T-cell (primary cell): ENCODE results near the gene PCDH9. TPM values are rescaled to one million over a fixed set of nuclear protein-coding genes. Genes with fewer than 3 reads are reported as not detected.

ENCODE experiments used
- ATAC-seq, 4 experiments: fragments of 200-7000 bp in 3 of 4; fragments of 150-1000 bp in 1 of 4; cut with Tn5 transposase; replicated peaks in 1 of 4; 1 replicate in 3 of 4; 2 replicates in 1 of 4; pipeline ENCODE4 v1.10.0; 2021; ENCODE audit warnings: moderate library complexity in 3 of 4, mild to moderate bottlenecking in 2 of 4, moderate number of reproducible peaks in 1 of 4
- CTCF ChIA-PET, 2 donors: fragments of 300-600 bp; sonication (Branson Sonifier 250); formaldehyde crosslinking; loops; one replicate each; lab custom pipeline; 2022; ENCODE audit warnings: antibody characterized with exemption in 2 of 2; lab: Charles Lee
- POLR2A ChIA-PET, 2 donors: fragments of 300-600 bp; sonication (Branson Sonifier 250); formaldehyde crosslinking; loops; one replicate each; lab custom pipeline; 2022; ENCODE audit warnings: antibody characterized with exemption in 2 of 2; lab: Charles Lee
- DNase-seq, 35 experiments: peaks; one replicate each; pipeline versions ENCODE4 v3.0.0 to v3.0.0-alpha.2; 2013 to 2023
- H3K27ac ChIP-seq: one replicate; pipeline ENCODE4 v1.5.1; 2013; ENCODE audit warnings: low read length
- H3K27me3 ChIP-seq, 2 experiments: replicated peaks in 1 of 2; 1 replicate in 1 of 2; 2 replicates in 1 of 2; pipeline versions ENCODE4 v1.6.1 to v1.7.0; 2013; ENCODE audit warnings: low read length in 1 of 2, mixed read lengths in 1 of 2; ENCODE audit not compliant: control insufficient read depth in 2 of 2, insufficient read depth in 2 of 2; ENCODE audit errors: extremely low read depth in 1 of 2
- H3K36me3 ChIP-seq, 2 donors: 1 replicate in 1 of 2; 2 replicates in 1 of 2; pipeline versions ENCODE4 v1.6.1 to v1.7.0; 2013; ENCODE audit warnings: low read length in 1 of 2; ENCODE audit not compliant: control insufficient read depth in 2 of 2, insufficient read depth in 1 of 2; ENCODE audit errors: extremely low read depth in 1 of 2
- H3K4me1 ChIP-seq, 2 experiments: 1 replicate in 1 of 2; 2 replicates in 1 of 2; pipeline versions ENCODE4 v1.6.1 to v1.7.0; 2013; ENCODE audit warnings: low read length in 2 of 2, mixed read lengths in 1 of 2; ENCODE audit not compliant: insufficient read depth in 2 of 2, control insufficient read depth in 1 of 2; ENCODE audit errors: extremely low read depth in 1 of 2
- H3K4me3 ChIP-seq, 2 donors: 1 replicate in 1 of 2; 2 replicates in 1 of 2; pipeline versions ENCODE4 v1.5.1 to v1.7.0; 2013; ENCODE audit warnings: mild to moderate bottlenecking in 2 of 2, low read length in 1 of 2, moderate library complexity in 1 of 2; ENCODE audit not compliant: control insufficient read depth in 1 of 2; ENCODE audit errors: extremely low read depth in 1 of 2
- H3K9me3 ChIP-seq: 2 replicates; pipeline ENCODE4 v1.7.0; 2013
- H3K27ac Mint-ChIP-seq, 2 donors: one replicate each; pipeline ENCODE4 v1.8.0; 2020 to 2021; ENCODE audit warnings: mild to moderate bottlenecking in 2 of 2, mixed read lengths in 2 of 2
- H3K27me3 Mint-ChIP-seq, 2 donors: one replicate each; pipeline ENCODE4 v1.8.0; 2021 to 2022; ENCODE audit warnings: mixed read lengths in 2 of 2
- H3K36me3 Mint-ChIP-seq: one replicate; pipeline ENCODE4 v1.8.0; 2021; ENCODE audit warnings: mixed read lengths
- H3K4me1 Mint-ChIP-seq, 3 donors: one replicate each; pipeline ENCODE4 v1.8.0; 2020 to 2022; ENCODE audit warnings: mixed read lengths in 3 of 3, mild to moderate bottlenecking in 1 of 3
- H3K4me3 Mint-ChIP-seq, 3 donors: one replicate each; pipeline ENCODE4 v1.8.0; 2020 to 2022; ENCODE audit warnings: mild to moderate bottlenecking in 3 of 3, mixed read lengths in 3 of 3, moderate library complexity in 3 of 3
- H3K9me3 Mint-ChIP-seq, 3 donors: one replicate each; pipeline ENCODE4 v1.8.0; 2020 to 2022; ENCODE audit warnings: mixed read lengths in 3 of 3
- WGBS: methylation state at CpG from one replicate; pipeline ENCODE4 v1.1.5; 2013; ENCODE audit warnings: missing lambda C conversion rate; ENCODE audit not compliant: insufficient coverage; 5-methylcytosine and 5-hydroxymethylcytosine counted together
- total RNA-seq, 35 experiments: library from RNA in 6 of 35; stranded (reverse) in 6 of 35; fragments of 120-200 nt in 1 of 35; gene quantifications; one replicate each; pipeline versions ENCODE4 v1.2.1 to v1.2.4 and lab custom pipeline; 2013 to 2026

Gene PCDH9
- total RNA-seq, 5 donors from 2014 or later (not counting 1 experiment from before 2014, with no cell fraction given): 0.38 to 1.3 (median 0.53) TPM

DNA sequence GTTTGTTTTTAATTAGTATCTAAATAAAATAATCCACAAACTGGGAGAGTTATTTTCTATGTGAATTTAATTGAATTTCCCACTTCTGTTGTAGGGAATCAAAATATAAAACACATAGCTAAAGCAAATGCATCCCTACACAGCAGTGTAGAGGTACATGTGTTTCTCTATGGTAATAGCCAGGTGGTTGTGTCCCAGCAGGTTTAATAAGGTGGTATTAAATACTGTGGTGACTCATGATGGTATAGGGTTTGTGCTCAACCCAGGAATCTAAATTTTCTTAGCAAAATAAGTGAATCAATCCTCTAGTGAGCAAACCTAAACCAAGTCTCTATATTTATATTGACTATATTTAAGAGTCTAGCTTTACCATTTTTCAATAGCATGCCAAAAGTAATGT, 30.0 kb downstream of the PCDH9 start:
- DNase-seq: no peak
- Histone ChIP-seq H3K4me3 (no peak overlapping the region), H3K4me1 (no peaks in the 10 kb centered on the region), H3K27me3 (no peaks in the 10 kb centered on the region), H3K36me3 (no peaks in the 10 kb centered on the region), H3K27ac (no peak overlapping the region), H3K9me3 (no peaks in the 10 kb centered on the region)
- ATAC-seq: no peak
- H3K4me3 Mint-ChIP-seq: no peak overlapping the region
- ChIA-PET CTCF (no interaction called here), POLR2A (no interaction called here)
- H3K36me3 Mint-ChIP-seq: no peaks in the 10 kb centered on the region
- no peaks in the 10 kb centered on the region for H3K27me3 Mint-ChIP-seq
- no peaks in the 10 kb centered on the region for H3K4me1 Mint-ChIP-seq
- no peaks in the 10 kb centered on the region for H3K9me3 Mint-ChIP-seq
- H3K27ac Mint-ChIP-seq: no peak overlapping the region

- Histone ChIP-seq H3K36me3 (no peaks in the 10 kb centered on the region), H3K27ac (no peak overlapping the region), H3K9me3 (no peaks in the 10 kb centered on the region), H3K4me1 (no peaks in the 10 kb centered on the region), H3K27me3 (no peaks in the 10 kb centered on the region), H3K4me3 (no peak overlapping the region)
- ATAC-seq (no peak), DNase-seq (no peak)
- ChIA-PET CTCF (no interaction called here), POLR2A (no interaction called here)
- Mint-ChIP-seq H3K4me1 (no peaks in the 10 kb centered on the region), H3K36me3 (no peaks in the 10 kb centered on the region), H3K27me3 (no peaks in the 10 kb centered on the region), H3K9me3 (no peaks in the 10 kb centered on the region), H3K4me3 (no peak overlapping the region), H3K27ac (no peak overlapping the region)
- WGBS: no CpG with 5 or more reads among the region's 1 CpG
Measured at GRCh38 chr13:67197704-67198103, 32.4 kb downstream of the PCDH9 start.

DNA sequence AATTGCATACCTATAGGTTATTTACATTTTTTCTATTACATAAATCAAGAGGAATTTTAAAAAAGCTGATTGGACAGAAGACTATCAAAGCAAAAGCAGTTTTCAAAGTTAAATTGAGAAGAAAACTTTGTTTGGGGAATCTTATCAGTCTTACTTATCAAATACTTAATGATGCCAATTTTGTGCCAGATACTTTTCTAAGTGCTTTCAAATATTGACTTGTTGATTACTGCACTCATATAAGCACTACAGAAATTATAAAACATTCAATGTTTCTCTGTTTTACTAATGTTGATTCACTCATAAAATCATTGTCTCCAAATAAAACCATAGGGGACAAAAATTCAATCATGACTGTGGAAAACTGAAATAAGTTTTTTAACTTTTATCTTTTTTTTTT, 36.2 kb downstream of the PCDH9 start:
- H3K4me3 ChIP-seq: no peak overlapping the region
- no peak overlapping the region for H3K27ac ChIP-seq
- Mint-ChIP-seq H3K27ac (no peak overlapping the region), H3K4me1 (no peaks in the 10 kb centered on the region), H3K4me3 (no peak overlapping the region), H3K36me3 (no peaks in the 10 kb centered on the region), H3K9me3 (no peaks in the 10 kb centered on the region), H3K27me3 (no peaks in the 10 kb centered on the region)
- no peaks in the 10 kb centered on the region for H3K9me3 ChIP-seq
- no peaks in the 10 kb centered on the region for H3K27me3 ChIP-seq
- no peak for ATAC-seq
- POLR2A ChIA-PET: no interaction called here
- H3K4me1 ChIP-seq: no peaks in the 10 kb centered on the region
- no peaks in the 10 kb centered on the region for H3K36me3 ChIP-seq
- CTCF ChIA-PET: interaction anchor here in 1 of 2 donors (0.6 kb wide), 1 partner anchor 9 kb away, joined by 6 read pairs; no protein-coding TSS in a partner anchor
- no peak for DNase-seq

GRCh38 chr13:67192751-67193150, 37.4 kb downstream of the PCDH9 start:
- Histone ChIP-seq H3K4me1 (no peaks in the 10 kb centered on the region), H3K9me3 (no peaks in the 10 kb centered on the region), H3K36me3 (no peaks in the 10 kb centered on the region), H3K27me3 (no peaks in the 10 kb centered on the region), H3K27ac (no peak overlapping the region), H3K4me3 (no peak overlapping the region)
- CTCF ChIA-PET: interaction anchor here in 1 of 2 donors (0.6 kb wide), 1 partner anchor 660 kb away, joined by 3 read pairs; no protein-coding TSS in a partner anchor
- no CpG with 5 or more reads among the region's 4 CpGs for WGBS
- no peak overlapping the region for H3K27ac Mint-ChIP-seq
- no peaks in the 10 kb centered on the region for H3K9me3 Mint-ChIP-seq
- H3K4me1 Mint-ChIP-seq: no peaks in the 10 kb centered on the region
- no peaks in the 10 kb centered on the region for H3K36me3 Mint-ChIP-seq
- DNase-seq: no peak
- POLR2A ChIA-PET: interaction anchor here in 1 of 2 donors (0.6 kb wide), 1 partner anchor 20 kb away, joined by 3 read pairs; no protein-coding TSS in a partner anchor
- H3K27me3 Mint-ChIP-seq: no peaks in the 10 kb centered on the region
- ATAC-seq: no peak
- H3K4me3 Mint-ChIP-seq: no peak overlapping the region

DNA sequence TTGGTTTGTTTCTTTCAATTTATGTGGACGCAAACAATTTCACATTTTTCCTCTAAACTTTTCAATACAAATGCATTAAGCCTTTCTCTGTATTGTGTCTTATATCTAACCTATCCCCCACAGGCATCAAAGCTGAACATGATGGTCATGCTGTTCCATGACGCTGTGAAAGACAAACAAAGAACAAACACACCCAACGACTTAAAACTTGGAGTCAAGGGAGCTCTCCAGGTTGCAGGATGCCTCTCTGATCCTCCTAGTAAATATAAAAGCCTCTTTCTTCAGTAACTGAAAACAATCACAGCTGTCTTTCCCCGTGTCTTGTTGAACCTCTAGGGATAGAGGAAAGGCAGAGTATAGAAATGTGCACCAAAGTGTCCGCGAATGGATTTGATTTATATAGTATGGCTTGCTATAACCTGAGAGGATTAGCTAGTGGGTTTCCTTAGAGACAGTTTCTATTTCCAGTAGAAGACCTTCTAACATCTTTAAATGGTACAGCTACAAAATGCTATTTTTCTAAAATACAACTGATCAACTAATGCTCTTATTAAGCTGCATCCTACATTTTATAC, 43.1 kb downstream of the PCDH9 start:
- Mint-ChIP-seq H3K27me3 (no peaks in the 10 kb centered on the region), H3K27ac (no peak overlapping the region), H3K9me3 (no peaks in the 10 kb centered on the region), H3K4me3 (no peak overlapping the region), H3K4me1 (peaks cover 0 to 2% (median 0%) of the 10 kb centered on the region in 3 donors), H3K36me3 (no peaks in the 10 kb centered on the region)
- ATAC-seq (no peak), DNase-seq (no peak)
- Histone ChIP-seq H3K36me3 (no peaks in the 10 kb centered on the region), H3K4me1 (peaks cover 0 to 2% of the 10 kb centered on the region in 2 experiments), H3K27me3 (no peaks in the 10 kb centered on the region), H3K9me3 (no peaks in the 10 kb centered on the region), H3K27ac (no peak overlapping the region), H3K4me3 (no peak overlapping the region)
- ChIA-PET POLR2A (no interaction called here), CTCF (no interaction called here)
- no CpG with 5 or more reads among the region's 6 CpGs for WGBS

DNA sequence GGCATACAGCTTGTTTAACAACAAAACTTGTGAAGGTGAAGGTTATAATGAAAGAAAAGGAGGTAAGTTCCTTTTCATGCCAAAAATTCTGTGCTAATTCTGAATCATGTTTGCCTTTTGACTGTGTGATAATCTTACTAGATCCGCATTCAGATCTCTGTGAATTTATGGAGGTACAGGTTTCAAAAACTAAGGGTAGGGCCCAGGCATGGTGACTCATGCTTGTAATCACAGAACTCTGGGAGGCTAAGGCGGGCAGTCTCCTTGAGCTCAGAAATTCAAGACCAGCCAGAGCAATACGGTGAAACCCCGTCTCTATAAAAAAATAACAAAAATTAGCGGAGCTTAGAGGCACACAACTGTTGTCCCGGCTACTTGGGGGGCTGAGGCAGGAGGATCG, 45.9 kb downstream of the PCDH9 start:
- Mint-ChIP-seq H3K27ac (no peak overlapping the region), H3K4me1 (peaks cover 0 to 2% (median 0%) of the 10 kb centered on the region in 3 donors), H3K36me3 (no peaks in the 10 kb centered on the region), H3K27me3 (no peaks in the 10 kb centered on the region), H3K9me3 (no peaks in the 10 kb centered on the region), H3K4me3 (no peak overlapping the region)
- ATAC-seq (no peak), DNase-seq (no peak)
- Histone ChIP-seq H3K4me3 (no peak overlapping the region), H3K27me3 (no peaks in the 10 kb centered on the region), H3K4me1 (peaks cover 0 to 2% of the 10 kb centered on the region in 2 experiments), H3K27ac (no peak overlapping the region), H3K9me3 (no peaks in the 10 kb centered on the region), H3K36me3 (no peaks in the 10 kb centered on the region)
- POLR2A ChIA-PET: no interaction called here
- CTCF ChIA-PET: no interaction called here
- WGBS: 100% methylated on average over 2 of the region's 7 CpGs

DNA sequence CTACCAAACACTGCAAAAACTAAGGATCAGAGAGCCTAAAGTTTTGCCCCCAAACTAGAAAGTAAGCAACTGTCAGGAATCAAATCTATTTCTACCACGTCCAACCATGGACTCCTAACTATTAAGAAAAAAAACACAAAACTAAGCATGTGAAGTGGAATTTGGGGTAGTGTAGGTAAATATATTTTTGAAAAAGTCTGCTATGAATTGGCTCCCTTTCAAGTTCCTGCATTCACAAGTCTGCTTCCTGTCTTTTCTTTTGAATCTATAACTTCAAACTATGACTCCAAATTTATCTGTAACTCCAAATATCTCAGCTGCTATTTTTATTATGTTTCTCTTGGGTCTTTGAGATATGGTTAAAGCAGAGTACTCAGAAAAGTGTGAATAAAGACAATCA, 47.0 kb downstream of the PCDH9 start:
- ATAC-seq (no peak), DNase-seq (no peak)
- Histone ChIP-seq H3K4me3 (no peak overlapping the region), H3K36me3 (no peaks in the 10 kb centered on the region), H3K4me1 (peaks cover 0 to 2% of the 10 kb centered on the region in 2 experiments), H3K27me3 (no peaks in the 10 kb centered on the region), H3K27ac (no peak overlapping the region), H3K9me3 (no peaks in the 10 kb centered on the region)
- H3K4me1 Mint-ChIP-seq: peaks cover 0 to 2% (median 0%) of the 10 kb centered on the region in 3 donors
- CTCF ChIA-PET: no interaction called here
- no CpG with 5 or more reads among the region's 1 CpG for WGBS
- no peaks in the 10 kb centered on the region for H3K36me3 Mint-ChIP-seq
- POLR2A ChIA-PET: no interaction called here
- no peaks in the 10 kb centered on the region for H3K27me3 Mint-ChIP-seq
- no peak overlapping the region for H3K4me3 Mint-ChIP-seq
- no peaks in the 10 kb centered on the region for H3K9me3 Mint-ChIP-seq
- H3K27ac Mint-ChIP-seq: no peak overlapping the region
